ENCODE results near the gene CNPY3.
"Not testable (repeated sequence)": the region's sequence is repeated elsewhere in the genome, so short reads cannot be mapped to it uniquely, and the experiment has no call there.

The CNPY3 gene

GRCh38 chr6:42928986-42929820, at the start of gene CNPY3:
Gene CNPY3 (plus strand): TSS chr6:42929480. CDS start chr6:42929571, 91 bp downstream.
- DNase-seq, result peak; percentile 42 to 99 (median 88)

- not testable (repeated sequence) for DNase-seq
Observed at GRCh38 chr6:42880240-42880817, 49.0 kb upstream of the CNPY3 start.

GRCh38 chr6:42880871-42881270, 48.4 kb upstream of the CNPY3 start:
- DNase-seq, result not testable (repeated sequence)

GRCh38 chr6:42885702-42886101, 43.6 kb upstream of the CNPY3 start:
- no peak for DNase-seq

GRCh38 chr6:42888201-42888600, 41.1 kb upstream of the CNPY3 start:
- not testable (repeated sequence) for DNase-seq

- no peak for DNase-seq
Observed at GRCh38 chr6:42889815-42890214, 39.5 kb upstream of the CNPY3 start.

GRCh38 chr6:42890311-42891198, 38.7 kb upstream of the CNPY3 start:
- DNase-seq, result peak; percentile 47 to 94 (median 86)

- DNase-seq, result no peak
Observed at GRCh38 chr6:42891199-42891722, 38.0 kb upstream of the CNPY3 start.

GRCh38 chr6:42894041-42894828, 35.0 kb upstream of the CNPY3 start:
- peak in 1 of 51 donors; percentile 5 for DNase-seq

DNA sequence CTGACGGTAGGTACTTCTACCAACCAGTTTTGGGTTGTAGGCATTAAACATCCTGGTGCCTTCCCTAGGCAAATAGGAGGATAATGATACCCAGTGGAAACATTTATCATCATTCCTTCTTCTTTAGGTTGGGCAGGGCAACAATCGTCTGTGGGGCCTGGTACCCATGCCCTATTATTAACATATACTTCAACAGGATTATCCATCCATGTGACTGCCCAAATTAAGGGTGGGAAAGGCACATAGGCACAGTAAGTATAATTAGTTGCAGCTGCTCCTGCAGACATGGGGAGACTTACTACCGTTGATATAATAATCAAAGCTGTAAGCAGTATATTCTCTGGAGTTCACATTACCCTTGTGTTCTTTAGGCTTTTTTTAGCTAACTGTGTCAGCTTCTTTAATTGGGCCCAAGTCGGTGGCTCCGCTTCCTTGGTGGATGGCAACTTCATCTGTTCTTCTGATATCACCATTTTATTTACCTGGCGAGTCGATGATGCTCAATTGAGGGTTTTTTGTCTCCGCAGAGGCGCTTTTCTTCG, 33.0 kb upstream of the CNPY3 start:
- DNase-seq, result no peak

DNA sequence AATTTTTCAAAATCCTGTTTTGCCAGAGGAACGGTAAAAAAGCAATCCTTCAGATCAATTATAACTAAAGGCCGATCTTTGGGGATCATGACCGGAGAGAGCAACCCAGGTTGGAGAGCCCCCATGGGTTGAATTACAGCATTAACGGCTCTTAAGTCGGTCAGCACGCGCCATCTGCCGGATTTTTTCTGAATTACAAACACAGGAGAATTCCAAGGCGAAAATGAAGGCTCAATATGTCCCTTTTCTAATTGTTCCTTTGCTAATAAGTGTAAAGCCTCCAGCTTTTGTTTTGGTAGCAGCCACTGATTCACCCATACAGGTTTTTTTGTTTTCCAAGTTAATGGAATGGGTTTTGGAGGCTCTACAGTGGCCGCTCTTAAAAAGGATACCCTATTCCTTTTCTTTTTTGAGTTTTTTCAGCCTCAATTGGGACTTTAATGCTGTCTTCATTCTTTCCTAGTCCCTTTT, 30.4 kb upstream of the CNPY3 start:
- peak in 37 of 51 donors; percentile 2 to 85 (median 48) for DNase-seq

GRCh38 chr6:42899871-42900270, 29.4 kb upstream of the CNPY3 start:
- no peak for DNase-seq

GRCh38 chr6:42901538-42901957, 27.7 kb upstream of the CNPY3 start:
- peak in 44 of 51 donors; percentile 3 to 85 (median 46) for DNase-seq

DNA sequence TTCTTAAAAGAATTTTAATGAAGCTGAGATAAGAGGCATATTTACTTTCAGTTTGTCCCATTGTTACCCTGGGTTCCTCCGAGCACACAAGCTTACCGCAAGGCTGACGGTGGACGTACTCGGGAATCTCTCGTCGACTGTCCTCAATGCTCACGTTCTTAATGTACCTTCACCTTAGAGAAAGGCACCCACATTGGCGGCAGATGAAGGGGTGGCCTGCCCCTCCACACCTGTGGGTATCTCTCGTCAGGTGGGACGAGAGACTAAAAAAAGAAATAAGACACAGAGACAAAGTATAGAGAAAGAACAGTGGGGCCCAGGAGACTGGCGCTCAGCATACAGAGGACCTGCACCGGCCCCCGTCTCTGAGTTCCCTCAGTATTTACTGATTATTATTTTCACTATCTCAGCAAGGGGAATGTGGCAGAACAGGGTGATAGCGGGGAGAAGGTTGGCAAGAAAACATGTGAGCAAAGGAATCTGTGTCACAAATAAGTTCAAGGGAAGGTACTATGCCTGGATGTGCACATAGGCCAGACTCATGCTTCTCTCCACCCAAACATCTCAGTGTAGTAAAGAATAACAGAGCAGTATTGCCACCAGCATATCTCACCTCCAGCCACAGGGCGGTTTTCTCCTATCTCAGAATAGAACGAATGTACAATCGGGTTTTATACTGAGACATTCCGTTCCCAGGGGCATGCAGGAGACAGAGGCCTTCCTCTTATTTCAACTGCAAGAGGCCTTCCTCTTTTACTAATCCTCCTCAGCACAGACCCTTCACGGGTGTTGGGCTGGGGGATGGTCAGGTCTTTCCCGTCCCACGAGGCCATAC, 26.6 kb upstream of the CNPY3 start:
- not testable (repeated sequence) for DNase-seq

DNA sequence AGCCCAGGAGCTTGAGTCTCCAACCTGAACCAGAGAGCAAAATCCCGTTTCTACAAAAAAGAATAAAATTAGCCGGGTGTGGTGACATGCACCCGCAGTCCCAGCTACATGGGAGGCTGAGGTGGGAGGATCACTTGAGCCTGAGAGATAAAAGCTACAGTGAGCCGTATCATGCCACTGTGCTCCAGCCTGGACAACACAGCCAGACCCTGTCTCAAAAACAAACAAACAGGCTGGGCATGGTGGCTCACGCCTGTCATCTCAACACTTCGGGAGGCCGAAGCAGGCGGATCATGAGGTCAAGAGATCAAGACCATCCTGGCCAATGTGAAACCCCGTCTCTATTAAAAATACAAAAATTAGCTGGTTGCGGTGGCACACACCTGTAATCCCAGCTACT, 24.8 kb upstream of the CNPY3 start:
- no peak for DNase-seq

GRCh38 chr6:42907336-42907735, 21.9 kb upstream of the CNPY3 start:
- DNase-seq, result peak in 1 of 51 donors; percentile 14

GRCh38 chr6:42909835-42910234, 19.4 kb upstream of the CNPY3 start:
- no peak for DNase-seq

GRCh38 chr6:42911171-42912021, 17.9 kb upstream of the CNPY3 start:
- no peak for DNase-seq

Measured in hypothalamus (tissue), 51 donors.